GM12878 (cell line): Measurements from ENCODE around the gene KDM1B. TPM values are rescaled to one million over a fixed set of nuclear protein-coding genes. Genes with fewer than 3 reads are reported as not detected.

Source experiments
- ATAC-seq: fragments of 200-7000 bp; cut with Tn5 transposase; 3 replicates; pipeline ENCODE4 v1.9.1; 2020; ENCODE audit warnings: mild to moderate bottlenecking, moderate library complexity
- BruUV-seq: library from RNA; stranded (reverse); fragments of 400-500 nt; replicated peaks from 2 replicates; lab custom pipeline; 2021; lab: Mats Ljungman, UMichigan
- CTCF ChIA-PET: fragments of 300-600 bp; sonication (Branson Sonifier 250); formaldehyde crosslinking; extraction: SDS; loops from one replicate; lab custom pipeline; 2021; ENCODE audit warnings: inconsistent platforms; lab: Yijun Ruan, JAX
- POLR2A ChIA-PET: fragments of 350-600 bp; formaldehyde crosslinking; extraction: SDS; loops from one replicate; lab custom pipeline; 2021; ENCODE audit warnings: inconsistent platforms; lab: Charles Lee
- RAD21 ChIA-PET: fragments of 300-600 bp; sonication (Branson Sonifier 250); formaldehyde crosslinking; loops from one replicate; lab custom pipeline; 2023; ENCODE audit warnings: antibody characterized with exemption; ENCODE audit not compliant: unreplicated experiment; lab: Charles Lee
- SMC1A ChIA-PET: fragments of 300-600 bp; sonication (Branson Sonifier 250); formaldehyde crosslinking; loops from one replicate; lab custom pipeline; 2023; ENCODE audit not compliant: unreplicated experiment, uncharacterized antibody; lab: Charles Lee
- DNase-seq: peaks from one replicate; pipeline ENCODE4 v3.0.0-alpha.2; 2011; ENCODE audit warnings: low read depth, low spot score
- FAIRE-seq: peaks from 3 replicates; lab custom pipeline; 2011; peaks lifted over from hg19 to GRCh38; lab: Jason Lieb, UNC
- H2AFZ ChIP-seq: 2 replicates; pipeline ENCODE4 v1.6.0; 2011; ENCODE audit warnings: low read depth, low read length, control low read depth; ENCODE audit not compliant: control insufficient read depth
- H3K27ac ChIP-seq: 2 replicates; pipeline ENCODE4 v1.5.1; 2011; ENCODE audit warnings: control low read depth; ENCODE audit not compliant: control insufficient read depth, insufficient read depth
- H3K27me3 ChIP-seq, 2 experiments: replicated peaks in 1 of 2; 2 replicates each; pipeline versions ENCODE4 v1.6.0 to v1.6.1; 2011; ENCODE audit warnings: low read length in 1 of 2; ENCODE audit not compliant: control insufficient read depth in 2 of 2, insufficient read depth in 2 of 2
- H3K36me3 ChIP-seq, 2 experiments: 2 replicates each; pipeline ENCODE4 v1.5.1; 2011; ENCODE audit warnings: low read length in 1 of 2; ENCODE audit not compliant: control insufficient read depth in 2 of 2, insufficient read depth in 2 of 2
- H3K4me1 ChIP-seq: 2 replicates; pipeline ENCODE4 v1.6.1; 2011; ENCODE audit warnings: mild to moderate bottlenecking, low read length, moderate library complexity, mixed read lengths; ENCODE audit not compliant: control insufficient read depth, insufficient read depth
- H3K4me2 ChIP-seq: 2 replicates; pipeline ENCODE4 v1.6.0; 2011; ENCODE audit warnings: control low read depth; ENCODE audit not compliant: control insufficient read depth, insufficient read depth
- H3K4me3 ChIP-seq: fragments of 200-600 bp; sonication (generic); 2 replicates; pipeline ENCODE4 v1.5.1; 2016
- H3K79me2 ChIP-seq: 2 replicates; pipeline ENCODE4 v1.6.0; 2011; ENCODE audit warnings: low read length; ENCODE audit not compliant: control insufficient read depth, insufficient read depth
- H3K9ac ChIP-seq: 2 replicates; pipeline ENCODE4 v1.8.0; 2011; ENCODE audit warnings: low read length, control low read depth, mixed read lengths; ENCODE audit not compliant: control insufficient read depth, insufficient read depth
- H3K9me3 ChIP-seq: replicated peaks from 3 replicates; pipeline ENCODE4 v1.5.1; 2011; ENCODE audit warnings: mild to moderate bottlenecking, low read length; ENCODE audit not compliant: control insufficient read depth, insufficient read depth
- H4K20me1 ChIP-seq: 2 replicates; pipeline ENCODE4 v1.6.0; 2011; ENCODE audit not compliant: control insufficient read depth, insufficient read depth
- CHD1 ChIP-seq: IDR thresholded peaks from 2 replicates; pipeline ENCODE4 v1.6.1; 2012; ENCODE audit warnings: low read depth, low read length, improper control_type of control experiment
- NFIC ChIP-seq: IDR thresholded peaks from 2 replicates; pipeline ENCODE4 v1.6.1; 2012; ENCODE audit warnings: low read depth, mild to moderate bottlenecking, inconsistent platforms, low read length, moderate library complexity
- PRDM15 ChIP-seq: fragments of 450-650 bp; formaldehyde crosslinking; IDR thresholded peaks from 2 replicates; pipeline ENCODE4 v1.4.0; 2020; ENCODE audit warnings: mild to moderate bottlenecking, moderate library complexity
- RUNX3 ChIP-seq: IDR thresholded peaks from 2 replicates; pipeline ENCODE4 v1.6.1; 2012; ENCODE audit warnings: low read length, inconsistent platforms
- WGBS: methylation state at CpG from one replicate; pipeline ENCODE4 v1.1.6; 2016; ENCODE audit warnings: low lambda C conversion rate; ENCODE audit not compliant: insufficient replicate concordance, insufficient coverage; ENCODE audit errors: missing lambda C conversion rate; 5-methylcytosine and 5-hydroxymethylcytosine counted together
- in situ Hi-C: fragments of 300-500 bp; cut with MboI; formaldehyde crosslinking; loops from 9 replicates; pipeline ENCODE4 v1.14.3; 2018; ENCODE audit warnings: mixed read lengths
- intact Hi-C: fragments of 100-400 bp; cut with micrococcal nuclease; formaldehyde crosslinking; loops from one replicate; pipeline ENCODE4 v1.14.2; 2022; ENCODE audit not compliant: unreplicated experiment
- polyA plus RNA-seq, 11 experiments: library from polyadenylated mRNA; depleted of rRNA in 4 of 11; unstranded in 6 of 11; stranded (reverse) in 5 of 11; fragments of >200 nt; fragmentation: Nextera tagmentation in 4 of 11; fragmentation: Illumina TruSeq in 1 of 11; extraction: Ambion mirVana in 4 of 11; extraction: Trizol in 1 of 11; gene quantifications; 1 replicate in 1 of 11; 2 replicates in 10 of 11; pipeline versions ENCODE4 v1.2.1 to v1.2.3, GENCODE V29; 2011 to 2016; ENCODE audit warnings: inconsistent platforms in 2 of 11, missing spikeins in 2 of 11, low read depth in 1 of 11
- total RNA-seq, 4 experiments: library from RNA; depleted of rRNA in 3 of 4; stranded (reverse); fragments of >200 nt in 3 of 4; fragmentation: Illumina TruSeq in 1 of 4; extraction: Trizol in 1 of 4; gene quantifications; 2 replicates each; pipeline versions ENCODE4 v1.2.1 to v1.2.3, GENCODE V29; 2013 to 2021

The KDM1B gene
- total and polyA plus RNA-seq, 10 of the 15 experiments (the other 5 are each of a cell fraction or from before 2014, with no cell fraction given) = 1.7 to 22.5 (median 13.9) TPM

GRCh38 chr6:18186033-18186432 lies 30.8 kb downstream of the KDM1B start (continued):
- TF ChIP-seq PRDM15 (CRISPR knock-in tag) = no peak

GRCh38 chr6:18186540-18187250 lies 31.5 kb downstream of the KDM1B start:
- CTCF ChIA-PET = no interaction called here
- H3K27ac ChIP-seq = 0 out of 2 replicates have a peak overlapping the region, but pooled peaks have one; percentile 54
- 59% methylated on average over 4 of the region's 4 CpGs for WGBS
- intact Hi-C loops (no loop called here), in situ Hi-C loops (no loop called here)
- SMC1A ChIA-PET = interaction anchor here (1.6 kb wide), 1 partner anchor 36 kb away, joined by 3 read pairs; no protein-coding TSS in a partner anchor
- H3K4me2 ChIP-seq = no peak overlapping the region
- FAIRE-seq (peak; percentile 57), ATAC-seq (peak; percentile 32), DNase-seq (no peak)
- H3K9me3 ChIP-seq = no peaks in the 10 kb centered on the region
- no peaks in the 10 kb centered on the region for H3K27me3 ChIP-seq
- no peak overlapping the region; the same call in 1 of the 2 replicates for H2AFZ ChIP-seq
- H3K4me3 ChIP-seq = no peak overlapping the region
- peaks cover 4% of the 10 kb centered on the region; the same call in 1 of the 2 replicates for H3K4me1 ChIP-seq
- peaks cover 0 to 9% of the 10 kb centered on the region in 2 experiments; a peak in 2 of 4 replicates for H3K36me3 ChIP-seq
- no peaks in the 10 kb centered on the region for H4K20me1 ChIP-seq
- no TSS peak for BruUV-seq
- H3K79me2 ChIP-seq = no peaks in the 10 kb centered on the region
- POLR2A ChIA-PET = no interaction called here
- RAD21 ChIA-PET = no interaction called here
- H3K9ac ChIP-seq = no peak overlapping the region
- 0 out of 2 replicates have a peak, but pooled peaks have one; percentile 38 for TF ChIP-seq NFIC
- TF ChIP-seq RUNX3 = 0 out of 2 replicates have a peak, but pooled peaks have one; percentile 10
- no peak for TF ChIP-seq CHD1
